H9 (cell line): Measurements from ENCODE around the gene PCSK2. TPM values are rescaled to one million over a fixed set of nuclear protein-coding genes. Genes with fewer than 3 reads are reported as not detected.

Source experiments
- DNase-seq: peaks from one replicate; pipeline ENCODE4 v3.0.0-alpha.2; 2017
- H2AFZ ChIP-seq: one replicate; pipeline ENCODE4 v1.6.1; 2013; ENCODE audit warnings: mild to moderate bottlenecking, low read length, control low read depth, moderate library complexity
- H2AK5ac ChIP-seq: 2 replicates; pipeline ENCODE4 v1.6.1; 2013; ENCODE audit warnings: low read length, control low read depth, mixed read lengths; ENCODE audit not compliant: insufficient read length
- H2BK120ac ChIP-seq: one replicate; pipeline ENCODE4 v1.6.1; 2013; ENCODE audit warnings: low read depth, mild to moderate bottlenecking, low read length, control low read depth, inconsistent platforms; ENCODE audit not compliant: poor library complexity, severe bottlenecking
- H2BK12ac ChIP-seq: 2 replicates; pipeline ENCODE4 v1.6.1; 2013; ENCODE audit warnings: low read length, control low read depth, mixed read lengths, low read depth; ENCODE audit not compliant: insufficient read length
- H2BK15ac ChIP-seq: 2 replicates; pipeline ENCODE4 v1.6.1; 2013; ENCODE audit warnings: low read depth, low read length, control low read depth
- H2BK20ac ChIP-seq: one replicate; pipeline ENCODE4 v1.6.1; 2013; ENCODE audit warnings: low read depth, mild to moderate bottlenecking, low read length, control low read depth, inconsistent platforms; ENCODE audit not compliant: poor library complexity, severe bottlenecking
- H2BK5ac ChIP-seq: 2 replicates; pipeline ENCODE4 v1.6.1; 2013; ENCODE audit warnings: low read length, control low read depth, mixed read lengths; ENCODE audit not compliant: insufficient read length
- H3K14ac ChIP-seq: 2 replicates; pipeline ENCODE4 v1.6.1; 2013; ENCODE audit warnings: low read length, control low read depth; ENCODE audit not compliant: insufficient read depth
- H3K18ac ChIP-seq: 2 replicates; pipeline ENCODE4 v1.6.1; 2013; ENCODE audit warnings: low read depth, mild to moderate bottlenecking, mixed read lengths, low read length, control low read depth; ENCODE audit not compliant: insufficient read length
- H3K23ac ChIP-seq: 2 replicates; pipeline ENCODE4 v1.6.1; 2013; ENCODE audit warnings: low read length, control low read depth, mixed read lengths, low read depth; ENCODE audit not compliant: insufficient read length
- H3K23me2 ChIP-seq: 2 replicates; pipeline ENCODE4 v1.6.1; 2013; ENCODE audit warnings: low read depth, mild to moderate bottlenecking, mixed read lengths, low read length, control low read depth; ENCODE audit not compliant: insufficient read length, poor library complexity, severe bottlenecking
- H3K27ac ChIP-seq: 2 replicates; pipeline ENCODE4 v1.5.1; 2013; ENCODE audit warnings: low read length, control low read depth, mixed read lengths, low read depth; ENCODE audit not compliant: insufficient read length
- H3K27me3 ChIP-seq: 2 replicates; pipeline ENCODE4 v1.6.1; 2013; ENCODE audit warnings: low read length, control low read depth, inconsistent platforms; ENCODE audit not compliant: insufficient read depth
- H3K4ac ChIP-seq: 2 replicates; pipeline ENCODE4 v1.6.1; 2013; ENCODE audit warnings: low read depth, mild to moderate bottlenecking, control low read depth, inconsistent platforms, low read length, moderate library complexity
- H3K4me1 ChIP-seq: 2 replicates; pipeline ENCODE4 v1.6.1; 2013; ENCODE audit warnings: low read length, control low read depth, inconsistent platforms; ENCODE audit not compliant: insufficient read depth
- H3K4me2 ChIP-seq: 2 replicates; pipeline ENCODE4 v1.6.1; 2013; ENCODE audit warnings: low read length, control low read depth, mixed read lengths; ENCODE audit not compliant: insufficient read length, insufficient read depth
- H3K56ac ChIP-seq: 2 replicates; pipeline ENCODE4 v1.6.1; 2013; ENCODE audit warnings: low read depth, mild to moderate bottlenecking, mixed read lengths, low read length, control low read depth; ENCODE audit not compliant: insufficient read length
- H3K79me1 ChIP-seq: 2 replicates; pipeline ENCODE4 v1.6.1; 2013; ENCODE audit warnings: low read depth, mild to moderate bottlenecking, moderate library complexity, low read length, control low read depth, inconsistent platforms; ENCODE audit not compliant: insufficient read depth, poor library complexity, severe bottlenecking
- H3K79me2 ChIP-seq: 2 replicates; pipeline ENCODE4 v1.6.1; 2013; ENCODE audit warnings: low read length, control low read depth, inconsistent platforms; ENCODE audit not compliant: insufficient read depth
- H3K9ac ChIP-seq: 2 replicates; pipeline ENCODE4 v1.6.1; 2013; ENCODE audit warnings: low read length, control low read depth, mixed read lengths; ENCODE audit not compliant: insufficient read length; ENCODE audit errors: extremely low read depth
- H3K9me3 ChIP-seq: one replicate; pipeline ENCODE4 v1.6.1; 2013; ENCODE audit warnings: low read depth, low read length, inconsistent platforms; ENCODE audit not compliant: control insufficient read depth
- H3T11ph ChIP-seq: one replicate; pipeline ENCODE4 v1.6.1; 2013; ENCODE audit warnings: mild to moderate bottlenecking, low read length, control low read depth, inconsistent platforms
- H4K20me1 ChIP-seq: one replicate; pipeline ENCODE4 v1.6.1; 2013; ENCODE audit not compliant: control insufficient read depth, insufficient read length, insufficient read depth
- H4K5ac ChIP-seq: 2 replicates; pipeline ENCODE4 v1.6.1; 2013; ENCODE audit warnings: low read depth, mild to moderate bottlenecking, mixed read lengths, low read length, control low read depth; ENCODE audit not compliant: insufficient read length
- H4K8ac ChIP-seq: replicated peaks from 2 replicates; pipeline ENCODE4 v1.6.1; 2013; ENCODE audit warnings: low read length, control low read depth, mixed read lengths, low read depth; ENCODE audit not compliant: insufficient read length
- H4K91ac ChIP-seq: 2 replicates; pipeline ENCODE4 v1.6.1; 2013; ENCODE audit warnings: low read depth, mild to moderate bottlenecking, moderate library complexity, mixed read lengths, low read length, control low read depth; ENCODE audit not compliant: insufficient read length
- H3K27ac Mint-ChIP-seq, 3 experiments: 2 replicates in 2 of 3; 3 replicates in 1 of 3; pipeline ENCODE4 v1.8.0; 2020 to 2021; ENCODE audit warnings: mixed read lengths in 3 of 3, mild to moderate bottlenecking in 1 of 3, moderate library complexity in 1 of 3
- H3K27me3 Mint-ChIP-seq: 2 replicates; pipeline ENCODE4 v1.8.0; 2021; ENCODE audit warnings: low read depth, mild to moderate bottlenecking, moderate library complexity, mixed read lengths
- H3K36me3 Mint-ChIP-seq, 3 experiments: 2 replicates in 2 of 3; 3 replicates in 1 of 3; pipeline ENCODE4 v1.8.0; 2020 to 2021; ENCODE audit warnings: low read depth in 3 of 3, mixed read lengths in 3 of 3; ENCODE audit not compliant: insufficient read depth in 1 of 3
- H3K4me1 Mint-ChIP-seq, 2 experiments: 2 replicates each; pipeline ENCODE4 v1.8.0; 2020; ENCODE audit warnings: mixed read lengths in 2 of 2
- H3K4me3 Mint-ChIP-seq, 2 experiments: 2 replicates in 1 of 2; 3 replicates in 1 of 2; pipeline ENCODE4 v1.8.0; 2020 to 2021; ENCODE audit warnings: mild to moderate bottlenecking in 2 of 2, mixed read lengths in 2 of 2, moderate library complexity in 1 of 2
- H3K9me3 Mint-ChIP-seq, 2 experiments: 2 replicates in 1 of 2; 3 replicates in 1 of 2; pipeline ENCODE4 v1.8.0; 2020; ENCODE audit warnings: mild to moderate bottlenecking in 2 of 2, mixed read lengths in 2 of 2, moderate library complexity in 1 of 2
- CTCF ChIP-seq: fragments of 200-600 bp; sonication (generic); conservative IDR thresholded peaks from 3 replicates; pipeline ENCODE4 v1.8.0; 2021; ENCODE audit warnings: antibody characterized with exemption, mild to moderate bottlenecking
- WGBS: extraction: QIAGEN DNeasy Blood & Tissue Kit; methylation state at CpG from one replicate; pipeline ENCODE4 v1.1.7; 2013; ENCODE audit warnings: missing lambda C conversion rate, low lambda C conversion rate, mixed read lengths; ENCODE audit not compliant: insufficient read length; ENCODE audit errors: extremely low coverage; 5-methylcytosine and 5-hydroxymethylcytosine counted together
- total RNA-seq: library from RNA; stranded (reverse); gene quantifications from 2 replicates; pipeline ENCODE4 v1.2.1, GENCODE V29; 2021

The PCSK2 gene
- total RNA-seq, 1 experiment from 2014 or later: 2.8 TPM

DNA sequence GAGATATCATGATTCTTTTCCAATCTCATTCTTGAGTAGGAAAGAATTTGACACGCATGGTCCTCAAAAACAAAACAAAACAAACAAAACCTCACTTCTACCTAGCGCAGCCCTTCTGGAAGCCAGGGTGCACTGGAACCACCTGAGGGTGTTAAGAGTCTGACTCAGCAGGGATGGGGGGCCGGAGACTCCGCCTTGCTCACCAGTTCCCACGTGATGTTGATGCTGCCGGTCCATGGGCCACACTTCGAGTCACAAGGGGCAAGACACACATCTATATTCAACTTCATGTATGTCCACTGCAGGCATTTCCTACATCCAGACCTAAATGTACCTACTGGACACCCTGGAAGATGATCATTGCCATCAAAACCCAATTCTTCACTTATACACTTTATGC is 274.0 kb downstream of the PCSK2 start:
- Histone ChIP-seq H3K4ac (no peak overlapping the region), H2BK12ac (no peak overlapping the region), H3K18ac (no peak overlapping the region), H2BK120ac (no peak overlapping the region), H4K91ac (no peak overlapping the region), H4K8ac (no peak overlapping the region), H3K56ac (no peak overlapping the region), H2BK15ac (no peak overlapping the region), H3K4me1 (no peaks in the 10 kb centered on the region), H3K27ac (no peak overlapping the region), H3K23me2 (peaks cover 5% of the 10 kb centered on the region), H3K23ac (no peak overlapping the region), H2AK5ac (no peak overlapping the region), H3K27me3 (no peaks in the 10 kb centered on the region; the same call in 1 of the 2 replicates), H3K4me2 (no peak overlapping the region), H2BK5ac (no peak overlapping the region), H4K20me1 (no peaks in the 10 kb centered on the region), H3K9me3 (no peaks in the 10 kb centered on the region), H3K79me1 (no peaks in the 10 kb centered on the region), H3T11ph (no peak overlapping the region), H3K14ac (no peak overlapping the region), H3K9ac (no peak overlapping the region), H2AFZ (no peak overlapping the region), H3K79me2 (no peaks in the 10 kb centered on the region), H2BK20ac (no peak overlapping the region), H4K5ac (no peak overlapping the region)
- Mint-ChIP-seq H3K9me3 (no peaks in the 10 kb centered on the region), H3K36me3 (no peaks in the 10 kb centered on the region), H3K4me1 (peaks cover 14 to 23% of the 10 kb centered on the region in 2 experiments), H3K27ac (peak overlapping the region in 1 of 3 experiments; percentile 10; a peak in 1 of 7 replicates), H3K27me3 (peaks cover 5% of the 10 kb centered on the region), H3K4me3 (no peak overlapping the region)
- peak; percentile 14 for DNase-seq
- no peak for TF ChIP-seq CTCF
- no CpG with 5 or more reads among the region's 7 CpGs for WGBS
